OCI-LY7 (cell line): ENCODE measurements around the gene SHH.

ENCODE experiments used
- EZH2phosphoT487 ChIP-seq: fragments of 200-600 bp; sonication (generic); IDR thresholded peaks from 2 replicates; pipeline ENCODE4 v1.6.1; 2018; ENCODE audit warnings: low read depth, borderline replicate concordance, mild to moderate bottlenecking, mixed run types, antibody characterized with exemption, low read length, moderate library complexity, mixed read lengths
- TF ChIP-seq, protein P1 (sequence below): fragments of 200-600 bp; sonication (generic); conservative IDR thresholded peaks from 2 replicates; pipeline ENCODE4 v1.5.1; 2014; ENCODE audit warnings: mild to moderate bottlenecking, antibody characterized with exemption, low read length, moderate library complexity, mixed read lengths

DNA sequence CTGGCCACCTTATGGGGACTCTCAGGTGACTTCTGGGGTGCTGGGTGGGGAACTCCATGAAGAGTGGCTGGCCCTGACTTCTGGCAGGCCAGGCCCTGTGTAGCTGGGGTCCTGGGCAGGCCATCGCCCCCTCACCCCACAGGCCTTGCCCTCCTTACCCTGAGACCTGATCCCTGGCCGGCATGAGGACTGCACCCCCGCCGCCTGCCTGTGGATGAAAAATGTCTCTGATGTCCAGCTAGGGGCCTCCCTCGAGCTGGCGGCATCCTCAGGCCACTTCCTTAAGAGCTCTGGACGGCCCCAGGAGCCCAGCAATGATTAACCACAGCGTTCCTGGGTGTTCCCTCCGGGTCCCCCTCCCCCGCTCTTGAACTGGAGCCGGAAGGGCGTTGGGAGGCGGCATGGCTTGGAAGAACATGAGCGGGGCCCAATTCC is 31.8 kb upstream of the SHH start:
- TF ChIP-seq, protein P1, sequence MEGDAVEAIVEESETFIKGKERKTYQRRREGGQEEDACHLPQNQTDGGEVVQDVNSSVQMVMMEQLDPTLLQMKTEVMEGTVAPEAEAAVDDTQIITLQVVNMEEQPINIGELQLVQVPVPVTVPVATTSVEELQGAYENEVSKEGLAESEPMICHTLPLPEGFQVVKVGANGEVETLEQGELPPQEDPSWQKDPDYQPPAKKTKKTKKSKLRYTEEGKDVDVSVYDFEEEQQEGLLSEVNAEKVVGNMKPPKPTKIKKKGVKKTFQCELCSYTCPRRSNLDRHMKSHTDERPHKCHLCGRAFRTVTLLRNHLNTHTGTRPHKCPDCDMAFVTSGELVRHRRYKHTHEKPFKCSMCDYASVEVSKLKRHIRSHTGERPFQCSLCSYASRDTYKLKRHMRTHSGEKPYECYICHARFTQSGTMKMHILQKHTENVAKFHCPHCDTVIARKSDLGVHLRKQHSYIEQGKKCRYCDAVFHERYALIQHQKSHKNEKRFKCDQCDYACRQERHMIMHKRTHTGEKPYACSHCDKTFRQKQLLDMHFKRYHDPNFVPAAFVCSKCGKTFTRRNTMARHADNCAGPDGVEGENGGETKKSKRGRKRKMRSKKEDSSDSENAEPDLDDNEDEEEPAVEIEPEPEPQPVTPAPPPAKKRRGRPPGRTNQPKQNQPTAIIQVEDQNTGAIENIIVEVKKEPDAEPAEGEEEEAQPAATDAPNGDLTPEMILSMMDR: no peak
- TF ChIP-seq EZH2phosphoT487: no peak
